Type B pancreatic cell (in vitro differentiated cells): ENCODE results near the gene SCT. TPM values are rescaled to one million over a fixed set of nuclear protein-coding genes. Genes with fewer than 3 reads are reported as not detected.

Experiments
- DNase-seq: peaks from one replicate; pipeline ENCODE4 v3.0.0; 2021; ENCODE audit warnings: mixed read lengths; ENCODE audit not compliant: unreplicated experiment; ENCODE audit errors: extremely low spot score
- H3K27ac Mint-ChIP-seq: 2 replicates; pipeline ENCODE4 v1.8.0; 2021; ENCODE audit warnings: mild to moderate bottlenecking, mixed read lengths
- H3K27me3 Mint-ChIP-seq: 2 replicates; pipeline ENCODE4 v1.8.0; 2021; ENCODE audit warnings: mixed read lengths
- H3K36me3 Mint-ChIP-seq: 2 replicates; pipeline ENCODE4 v1.8.0; 2021; ENCODE audit warnings: mixed read lengths
- H3K4me1 Mint-ChIP-seq: one replicate; pipeline ENCODE4 v1.8.0; 2021; ENCODE audit warnings: mixed read lengths; ENCODE audit not compliant: unreplicated experiment
- H3K4me3 Mint-ChIP-seq: 2 replicates; pipeline ENCODE4 v1.8.0; 2021; ENCODE audit warnings: mild to moderate bottlenecking, mixed read lengths
- H3K9me3 Mint-ChIP-seq: 2 replicates; pipeline ENCODE4 v1.8.0; 2021; ENCODE audit warnings: mixed read lengths
- total RNA-seq: library from RNA; stranded (reverse); gene quantifications from 2 replicates; pipeline ENCODE4 v1.2.1, GENCODE V29; 2021; ENCODE audit warnings: low replicate concordance
- TF ChIP-seq, protein P1 (sequence below): fragments of 200-600 bp; sonication (generic); conservative IDR thresholded peaks from 2 replicates; pipeline ENCODE4 v1.5.0; 2021; ENCODE audit warnings: antibody characterized with exemption, mild to moderate bottlenecking

Gene SCT
- total RNA-seq, 1 donor from 2014 or later, result 3.1 TPM

DNA sequence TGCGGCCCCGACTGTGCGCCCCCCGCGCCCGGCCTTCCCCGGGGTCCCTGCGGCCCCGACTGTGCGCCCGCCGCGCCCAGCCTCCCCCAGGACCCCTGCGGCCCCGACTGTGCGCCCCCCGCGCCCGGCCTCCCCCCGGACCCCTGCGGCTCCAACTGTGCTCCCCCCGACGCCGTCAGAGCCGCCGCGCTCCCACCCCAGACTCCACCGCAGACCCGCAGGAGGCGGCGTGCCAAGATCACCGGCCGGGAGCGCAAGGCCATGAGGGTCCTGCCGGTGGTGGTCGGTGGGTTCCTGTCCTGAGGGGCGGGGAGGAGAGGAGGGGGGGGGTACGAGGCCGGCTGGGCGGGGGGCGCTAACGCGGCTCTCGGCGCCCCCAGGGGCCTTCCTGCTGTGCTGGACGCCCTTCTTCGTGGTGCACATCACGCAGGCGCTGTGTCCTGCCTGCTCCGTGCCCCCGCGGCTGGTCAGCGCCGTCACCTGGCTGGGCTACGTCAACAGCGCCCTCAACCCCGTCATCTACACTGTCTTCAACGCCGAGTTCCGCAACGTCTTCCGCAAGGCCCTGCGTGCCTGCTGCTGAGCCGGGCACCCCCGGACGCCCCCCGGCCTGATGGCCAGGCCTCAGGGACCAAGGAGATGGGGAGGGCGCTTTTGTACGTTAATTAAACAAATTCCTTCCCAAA lies 13.2 kb upstream of the SCT start:
- no peaks in the 10 kb centered on the region for H3K4me1 Mint-ChIP-seq
- H3K27ac Mint-ChIP-seq, result no peak overlapping the region
- peak overlapping the region; percentile 67 for H3K4me3 Mint-ChIP-seq
- H3K9me3 Mint-ChIP-seq, result no peaks in the 10 kb centered on the region
- no peak for DNase-seq
- TF ChIP-seq, protein P1, sequence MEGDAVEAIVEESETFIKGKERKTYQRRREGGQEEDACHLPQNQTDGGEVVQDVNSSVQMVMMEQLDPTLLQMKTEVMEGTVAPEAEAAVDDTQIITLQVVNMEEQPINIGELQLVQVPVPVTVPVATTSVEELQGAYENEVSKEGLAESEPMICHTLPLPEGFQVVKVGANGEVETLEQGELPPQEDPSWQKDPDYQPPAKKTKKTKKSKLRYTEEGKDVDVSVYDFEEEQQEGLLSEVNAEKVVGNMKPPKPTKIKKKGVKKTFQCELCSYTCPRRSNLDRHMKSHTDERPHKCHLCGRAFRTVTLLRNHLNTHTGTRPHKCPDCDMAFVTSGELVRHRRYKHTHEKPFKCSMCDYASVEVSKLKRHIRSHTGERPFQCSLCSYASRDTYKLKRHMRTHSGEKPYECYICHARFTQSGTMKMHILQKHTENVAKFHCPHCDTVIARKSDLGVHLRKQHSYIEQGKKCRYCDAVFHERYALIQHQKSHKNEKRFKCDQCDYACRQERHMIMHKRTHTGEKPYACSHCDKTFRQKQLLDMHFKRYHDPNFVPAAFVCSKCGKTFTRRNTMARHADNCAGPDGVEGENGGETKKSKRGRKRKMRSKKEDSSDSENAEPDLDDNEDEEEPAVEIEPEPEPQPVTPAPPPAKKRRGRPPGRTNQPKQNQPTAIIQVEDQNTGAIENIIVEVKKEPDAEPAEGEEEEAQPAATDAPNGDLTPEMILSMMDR, result no peak
- H3K27me3 Mint-ChIP-seq, result peaks cover 43% of the 10 kb centered on the region
- no peaks in the 10 kb centered on the region for H3K36me3 Mint-ChIP-seq

DNA sequence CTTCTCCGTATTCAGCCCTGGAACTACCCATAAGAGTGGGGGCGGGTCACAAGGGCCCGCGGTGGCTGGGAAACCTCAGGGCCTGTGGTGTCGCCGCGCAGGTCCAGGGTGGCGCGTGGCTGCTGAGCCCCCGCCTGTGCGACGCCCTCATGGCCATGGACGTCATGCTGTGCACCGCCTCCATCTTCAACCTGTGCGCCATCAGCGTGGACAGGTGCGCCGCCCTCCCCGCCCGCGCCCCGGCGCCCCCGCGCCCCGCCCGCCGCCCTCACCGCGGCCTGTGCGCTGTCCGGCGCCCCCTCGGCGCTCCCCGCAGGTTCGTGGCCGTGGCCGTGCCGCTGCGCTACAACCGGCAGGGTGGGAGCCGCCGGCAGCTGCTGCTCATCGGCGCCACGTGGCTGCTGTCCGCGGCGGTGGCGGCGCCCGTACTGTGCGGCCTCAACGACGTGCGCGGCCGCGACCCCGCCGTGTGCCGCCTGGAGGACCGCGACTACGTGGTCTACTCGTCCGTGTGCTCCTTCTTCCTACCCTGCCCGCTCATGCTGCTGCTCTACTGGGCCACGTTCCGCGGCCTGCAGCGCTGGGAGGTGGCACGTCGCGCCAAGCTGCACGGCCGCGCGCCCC lies 12.5 kb upstream of the SCT start:
- H3K9me3 Mint-ChIP-seq, result no peaks in the 10 kb centered on the region

DNA sequence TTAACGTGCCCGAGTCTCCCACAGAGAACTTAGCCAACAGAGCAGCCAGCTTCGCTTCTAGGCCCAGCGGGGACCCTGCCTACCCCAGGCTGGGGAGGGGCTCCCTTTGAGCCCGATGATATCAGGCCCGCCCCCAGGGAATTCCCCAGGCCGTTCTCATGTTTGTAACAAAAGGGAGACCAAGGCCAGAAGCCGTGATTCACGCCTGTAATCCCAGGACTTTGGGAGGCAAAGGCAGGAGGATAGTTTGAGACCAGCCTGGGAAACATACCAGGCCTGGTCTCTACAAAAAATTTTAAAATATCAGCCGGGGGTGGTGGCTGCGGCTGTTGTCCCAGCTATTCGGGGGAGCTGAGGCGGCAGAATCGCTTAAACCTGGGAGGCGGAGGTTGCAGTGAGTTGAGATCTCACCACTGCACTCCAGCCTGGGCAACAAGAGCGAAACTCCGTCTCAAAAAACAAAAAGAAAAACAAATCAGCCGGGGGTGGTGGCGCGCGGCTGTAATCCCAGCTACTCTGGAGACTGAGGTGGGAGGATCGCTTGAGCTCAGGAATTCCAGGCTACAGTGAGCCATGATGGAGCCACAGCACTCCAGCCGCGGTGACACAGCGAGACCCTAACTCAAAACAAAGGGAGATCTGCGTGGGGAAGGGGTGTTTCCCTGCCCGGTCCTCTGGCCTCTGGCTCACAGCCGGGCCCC lies 11.8 kb upstream of the SCT start:
- Mint-ChIP-seq H3K27ac (peak overlapping the region; percentile 29), H3K9me3 (no peaks in the 10 kb centered on the region), H3K27me3 (peaks cover 51% of the 10 kb centered on the region), H3K4me3 (peak overlapping the region; percentile 74), H3K4me1 (no peaks in the 10 kb centered on the region), H3K36me3 (no peaks in the 10 kb centered on the region)
- no peak for DNase-seq
- TF ChIP-seq, protein P1, result no peak

More for the DNA sequence above, 12.5 kb upstream of the SCT start:
- H3K27me3 Mint-ChIP-seq, result peaks cover 51% of the 10 kb centered on the region
- no peaks in the 10 kb centered on the region for H3K36me3 Mint-ChIP-seq
- TF ChIP-seq, protein P1, result no peak
- H3K4me3 Mint-ChIP-seq, result no peak overlapping the region
- DNase-seq, result no peak
- no peaks in the 10 kb centered on the region for H3K4me1 Mint-ChIP-seq
- H3K27ac Mint-ChIP-seq, result no peak overlapping the region

DNA sequence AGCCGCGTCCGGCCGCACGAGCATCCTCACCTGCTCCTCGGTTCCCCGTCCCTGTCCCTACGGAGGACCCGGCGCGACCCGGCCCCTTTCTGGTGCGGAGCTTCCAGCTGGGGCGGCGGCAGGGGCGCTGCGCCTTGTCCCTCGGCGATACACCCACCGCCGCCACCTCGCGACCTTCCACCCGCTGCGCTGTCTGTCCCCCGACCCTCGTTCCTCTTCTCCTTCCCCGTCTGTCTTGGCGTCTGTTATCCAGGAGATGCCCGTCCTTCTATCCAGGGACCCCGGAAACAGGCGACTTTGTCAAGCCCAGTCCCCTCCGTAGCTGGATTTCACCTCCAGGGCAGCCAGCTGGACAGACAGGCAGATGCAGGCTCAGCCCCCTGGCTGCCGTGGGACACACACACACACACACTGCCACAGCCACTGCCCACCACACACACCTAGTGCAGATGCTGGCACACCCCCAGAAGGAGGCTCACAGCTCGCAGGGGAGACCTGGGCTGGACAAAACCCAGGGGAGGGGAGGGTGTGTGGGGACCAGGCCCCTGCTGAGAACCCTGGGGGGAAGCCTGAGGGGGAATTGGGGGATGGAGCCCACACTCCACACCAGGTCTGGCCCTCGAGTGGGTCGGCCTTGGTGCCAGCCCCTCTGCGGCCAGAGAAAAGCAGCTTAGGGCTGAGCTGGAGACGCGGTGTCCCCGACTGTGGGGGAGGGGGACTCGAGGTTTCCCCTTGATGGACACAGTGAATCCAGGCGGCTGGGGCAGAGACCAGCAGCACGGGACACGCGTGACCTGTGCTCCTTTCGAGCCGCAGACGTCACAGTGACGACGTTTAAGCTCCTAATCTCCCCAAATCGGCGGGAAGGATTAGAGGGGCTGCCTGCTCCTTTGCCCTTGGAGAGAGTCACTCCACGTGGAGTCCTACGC lies 10.9 kb upstream of the SCT start:
- no peak for DNase-seq

DNA sequence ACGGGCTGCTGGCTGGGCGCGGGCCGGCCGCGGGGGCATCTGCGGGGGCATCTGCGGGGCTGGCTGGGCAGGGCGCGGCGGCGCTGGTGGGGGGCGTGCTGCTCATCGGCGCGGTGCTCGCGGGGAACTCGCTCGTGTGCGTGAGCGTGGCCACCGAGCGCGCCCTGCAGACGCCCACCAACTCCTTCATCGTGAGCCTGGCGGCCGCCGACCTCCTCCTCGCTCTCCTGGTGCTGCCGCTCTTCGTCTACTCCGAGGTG lies 10.3 kb upstream of the SCT start:
- peak overlapping the region; percentile 74 for H3K4me3 Mint-ChIP-seq
- no peaks in the 10 kb centered on the region for H3K4me1 Mint-ChIP-seq
- H3K27ac Mint-ChIP-seq, result no peak overlapping the region
- TF ChIP-seq, protein P1, result no peak
- H3K36me3 Mint-ChIP-seq, result no peaks in the 10 kb centered on the region
- H3K9me3 Mint-ChIP-seq, result no peaks in the 10 kb centered on the region
- DNase-seq, result no peak
- H3K27me3 Mint-ChIP-seq, result peaks cover 51% of the 10 kb centered on the region

More for the DNA sequence above, 10.9 kb upstream of the SCT start:
- Mint-ChIP-seq H3K4me1 (no peaks in the 10 kb centered on the region), H3K36me3 (no peaks in the 10 kb centered on the region), H3K4me3 (peak overlapping the region; percentile 74), H3K27ac (no peak overlapping the region), H3K27me3 (peaks cover 51% of the 10 kb centered on the region), H3K9me3 (no peaks in the 10 kb centered on the region)
- TF ChIP-seq, protein P1, result no peak
